Measurements from ENCODE around the gene ABLIM3. TPM values are rescaled to one million over a fixed set of nuclear protein-coding genes. Genes with fewer than 3 reads are reported as not detected.
"Not testable (repeated sequence)": the region's sequence is repeated elsewhere in the genome, so short reads cannot be mapped to it uniquely, and the experiment has no call there.

ABLIM3 gene
- total RNA-seq, 1 experiment from 2014 or later, result 7.0 TPM

GRCh38 chr5:149182241-149182640 is 40.9 kb downstream of the ABLIM3 start:
- DNase-seq (ENCODE audit: extremely low read depth, low read depth), result no peak

GRCh38 chr5:149185067-149185466 is 43.8 kb downstream of the ABLIM3 start:
- DNase-seq (ENCODE audit: extremely low read depth, low read depth), result no peak

- no peak for DNase-seq (ENCODE audit: extremely low read depth, low read depth)
Observed at GRCh38 chr5:149186506-149186905, 45.2 kb downstream of the ABLIM3 start.

GRCh38 chr5:149187617-149188016 is 46.3 kb downstream of the ABLIM3 start:
- DNase-seq (ENCODE audit: extremely low read depth, low read depth), result not testable (repeated sequence)

GRCh38 chr5:149188383-149188782 is 47.1 kb downstream of the ABLIM3 start:
- no peak for DNase-seq (ENCODE audit: extremely low read depth, low read depth)

- no peak for DNase-seq (ENCODE audit: extremely low read depth, low read depth)
Observed at GRCh38 chr5:149195337-149195887, 54.1 kb downstream of the ABLIM3 start.

GRCh38 chr5:149195962-149196361 is 54.7 kb downstream of the ABLIM3 start:
- no peak for DNase-seq (ENCODE audit: extremely low read depth, low read depth)

GRCh38 chr5:149198148-149198547 is 56.9 kb downstream of the ABLIM3 start:
- no peak for DNase-seq (ENCODE audit: extremely low read depth, low read depth)

GRCh38 chr5:149200355-149200754 is 59.1 kb downstream of the ABLIM3 start:
- DNase-seq (ENCODE audit: extremely low read depth, low read depth), result no peak

- no peak for DNase-seq (ENCODE audit: extremely low read depth, low read depth)
Observed at GRCh38 chr5:149201121-149201637, 59.9 kb downstream of the ABLIM3 start.

- DNase-seq (ENCODE audit: extremely low read depth, low read depth), result no peak
Observed at GRCh38 chr5:149202910-149203451, 61.7 kb downstream of the ABLIM3 start.

- no peak for DNase-seq (ENCODE audit: extremely low read depth, low read depth)
Observed at GRCh38 chr5:149203921-149204441, 62.7 kb downstream of the ABLIM3 start.

GRCh38 chr5:149205625-149206523 is 64.6 kb downstream of the ABLIM3 start:
- DNase-seq (ENCODE audit: extremely low read depth, low read depth), result no peak

GRCh38 chr5:149206524-149207141 is 65.3 kb downstream of the ABLIM3 start:
- no peak for DNase-seq (ENCODE audit: extremely low read depth, low read depth)

- no peak for DNase-seq (ENCODE audit: extremely low read depth, low read depth)
Observed at GRCh38 chr5:149207831-149208230, 66.5 kb downstream of the ABLIM3 start.

- DNase-seq (ENCODE audit: extremely low read depth, low read depth), result no peak
Observed at GRCh38 chr5:149210225-149210624, 68.9 kb downstream of the ABLIM3 start.

- no peak for DNase-seq (ENCODE audit: extremely low read depth, low read depth)
Observed at GRCh38 chr5:149210968-149211490, 69.7 kb downstream of the ABLIM3 start.

GRCh38 chr5:149211566-149211965 is 70.3 kb downstream of the ABLIM3 start:
- DNase-seq (ENCODE audit: extremely low read depth, low read depth), result no peak

- no peak for DNase-seq (ENCODE audit: extremely low read depth, low read depth)
Observed at GRCh38 chr5:149212198-149212951, 71.1 kb downstream of the ABLIM3 start.
